Stimulated activated naive CD4-positive, alpha-beta T cell treated with Interleukin-2 at 50 U/mL for 16 hours (primary cell): ENCODE data around the gene OLIG1.

Experiments used
- DNase-seq: peaks from one replicate; lab custom pipeline; 2025; lab: John Stamatoyannopoulos, UW

Gene OLIG1

GRCh38 chr21:33101300-33101911, 31.5 kb downstream of the OLIG1 start:
- DNase-seq = no peak

DNA sequence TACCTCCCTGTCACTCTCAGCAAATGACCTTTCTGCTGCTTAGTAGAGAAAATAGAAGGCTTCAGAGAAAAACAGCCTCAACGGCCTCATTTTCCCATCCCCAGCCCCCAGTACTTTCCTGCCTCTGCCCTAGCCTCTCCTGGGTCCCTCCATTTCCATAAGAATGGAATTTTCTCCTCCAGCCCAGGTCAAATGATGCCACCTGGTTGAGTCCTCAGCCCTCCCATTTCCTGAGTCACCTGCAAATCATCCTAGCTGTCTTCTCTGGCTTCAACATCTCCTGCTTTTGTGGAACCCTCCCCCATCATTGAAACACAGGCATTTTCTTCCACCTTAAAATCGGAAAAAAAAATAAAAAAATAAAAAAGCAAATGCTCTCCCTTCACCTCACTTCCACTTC, 35.1 kb downstream of the OLIG1 start:
- no peak for DNase-seq

DNA sequence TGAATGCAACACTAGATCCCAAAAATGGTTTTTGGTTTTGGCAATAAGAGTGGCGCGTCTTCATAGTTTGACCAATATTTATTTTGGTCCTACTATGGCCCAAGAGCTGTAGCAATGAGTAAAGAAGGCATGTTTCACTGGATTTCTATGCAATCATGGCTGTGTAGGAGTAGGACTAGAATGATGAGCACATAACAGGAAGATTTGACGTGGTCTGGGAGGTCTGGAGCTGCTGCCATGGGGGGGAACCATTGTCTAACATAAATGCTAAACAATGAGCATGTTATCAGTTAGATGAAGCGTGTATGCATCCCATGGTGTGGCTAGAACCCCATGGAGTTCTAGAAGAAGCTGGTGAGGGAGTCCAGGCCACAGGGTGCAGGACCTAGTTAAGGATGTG, 38.3 kb downstream of the OLIG1 start:
- no peak for DNase-seq

- DNase-seq = no peak
Observed at GRCh38 chr21:33109574-33110339, 39.8 kb downstream of the OLIG1 start.

DNA sequence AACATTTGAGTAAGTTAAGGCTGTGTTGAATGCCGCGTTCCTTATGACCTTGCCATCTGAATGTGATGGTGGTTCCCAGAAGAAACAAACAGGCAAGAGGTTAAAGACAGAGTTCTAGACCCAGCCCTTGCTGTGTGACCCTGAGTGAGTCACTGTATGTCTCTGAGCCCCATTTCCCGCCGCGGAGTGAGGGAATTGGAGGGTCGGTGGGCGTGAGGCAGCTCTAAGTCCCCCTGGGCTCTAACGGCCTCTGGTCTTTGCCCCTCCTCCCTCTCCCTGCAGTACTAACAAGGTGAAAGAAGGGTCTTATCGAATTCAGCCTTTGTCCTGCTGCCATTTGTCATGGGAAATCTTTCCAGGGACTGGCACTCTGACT, 40.4 kb downstream of the OLIG1 start:
- no peak for DNase-seq

GRCh38 chr21:33111577-33111976, 41.6 kb downstream of the OLIG1 start:
- no peak for DNase-seq

DNA sequence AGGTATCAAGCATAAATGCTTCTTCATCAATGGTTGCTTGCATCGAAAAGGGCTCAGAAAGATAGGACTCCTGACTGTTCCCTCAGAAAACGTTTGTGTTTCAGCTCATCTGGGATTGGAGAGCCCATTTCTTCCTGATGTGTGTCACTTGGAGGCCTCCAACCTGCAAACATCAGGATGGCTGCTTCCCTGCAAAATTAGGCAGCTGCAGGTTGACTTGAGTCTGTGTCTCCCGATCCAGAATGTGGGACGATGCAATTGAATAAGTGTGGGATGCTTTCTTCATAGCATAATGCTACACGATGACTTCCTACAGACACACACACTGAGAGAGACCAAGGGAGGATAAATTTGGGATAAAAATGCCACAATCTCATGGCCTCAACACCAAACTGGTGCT, 42.2 kb downstream of the OLIG1 start:
- no peak for DNase-seq

DNA sequence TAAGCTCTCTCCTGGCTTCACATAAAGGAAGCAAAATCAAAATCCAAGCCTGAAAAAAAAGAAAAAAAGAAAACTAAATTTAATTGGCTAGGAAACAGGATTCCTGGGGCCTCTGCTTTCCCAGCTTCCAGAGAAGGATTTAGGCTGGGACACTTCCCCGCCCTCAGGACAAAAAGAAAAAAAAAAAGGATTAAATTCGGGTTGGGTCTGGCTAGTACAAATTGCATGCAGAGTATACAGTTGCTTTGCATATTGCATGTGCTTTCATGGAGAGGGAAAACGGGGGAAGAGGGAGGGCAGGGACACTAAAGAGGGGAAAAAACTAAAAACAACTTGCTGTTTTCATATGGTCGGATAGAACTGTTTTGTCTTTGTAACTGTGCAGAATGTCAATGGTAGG, 42.7 kb downstream of the OLIG1 start:
- no peak for DNase-seq

- no peak for DNase-seq
Observed at GRCh38 chr21:33113131-33113530, 43.2 kb downstream of the OLIG1 start.

DNA sequence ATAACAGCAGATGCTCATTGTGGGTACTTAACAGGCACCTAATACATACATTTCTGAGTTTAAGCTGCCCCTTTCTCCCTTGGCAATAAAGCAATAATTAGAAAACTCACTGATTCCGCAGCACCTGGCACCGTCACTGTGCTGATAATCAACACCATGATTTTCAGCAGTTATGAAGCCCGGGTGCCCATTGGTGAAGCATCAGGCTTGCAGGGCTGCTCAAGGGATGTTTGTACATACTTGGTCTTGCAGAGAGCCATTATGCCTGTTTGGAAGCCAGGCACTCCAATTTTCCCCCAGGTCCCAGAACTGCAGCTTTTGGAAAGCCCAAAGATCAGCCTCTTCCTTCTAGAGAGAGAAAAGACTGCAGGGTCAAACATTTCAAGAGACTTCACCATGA, 44.3 kb downstream of the OLIG1 start:
- no peak for DNase-seq

- no peak for DNase-seq
Observed at GRCh38 chr21:33115631-33116510, 45.9 kb downstream of the OLIG1 start.

DNA sequence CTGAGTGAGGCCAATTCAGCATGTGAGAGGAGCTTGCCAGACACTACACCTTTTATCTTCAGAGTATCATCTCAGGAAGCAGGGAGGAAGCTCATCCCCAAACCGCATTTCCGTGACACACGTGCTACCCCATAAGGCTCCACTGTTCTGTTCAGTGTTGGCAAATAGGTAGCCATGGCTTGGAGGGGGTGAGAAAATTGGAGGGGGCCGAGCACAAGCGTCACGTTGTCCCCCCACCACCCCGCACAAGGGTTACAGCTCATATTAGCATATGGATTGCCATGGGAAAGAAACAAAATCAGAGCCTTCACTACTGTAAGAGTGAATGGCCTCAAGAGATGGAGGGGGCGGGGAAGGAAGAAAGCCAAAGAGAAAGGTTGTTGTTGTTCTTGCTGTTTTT, 46.7 kb downstream of the OLIG1 start:
- no peak for DNase-seq

DNA sequence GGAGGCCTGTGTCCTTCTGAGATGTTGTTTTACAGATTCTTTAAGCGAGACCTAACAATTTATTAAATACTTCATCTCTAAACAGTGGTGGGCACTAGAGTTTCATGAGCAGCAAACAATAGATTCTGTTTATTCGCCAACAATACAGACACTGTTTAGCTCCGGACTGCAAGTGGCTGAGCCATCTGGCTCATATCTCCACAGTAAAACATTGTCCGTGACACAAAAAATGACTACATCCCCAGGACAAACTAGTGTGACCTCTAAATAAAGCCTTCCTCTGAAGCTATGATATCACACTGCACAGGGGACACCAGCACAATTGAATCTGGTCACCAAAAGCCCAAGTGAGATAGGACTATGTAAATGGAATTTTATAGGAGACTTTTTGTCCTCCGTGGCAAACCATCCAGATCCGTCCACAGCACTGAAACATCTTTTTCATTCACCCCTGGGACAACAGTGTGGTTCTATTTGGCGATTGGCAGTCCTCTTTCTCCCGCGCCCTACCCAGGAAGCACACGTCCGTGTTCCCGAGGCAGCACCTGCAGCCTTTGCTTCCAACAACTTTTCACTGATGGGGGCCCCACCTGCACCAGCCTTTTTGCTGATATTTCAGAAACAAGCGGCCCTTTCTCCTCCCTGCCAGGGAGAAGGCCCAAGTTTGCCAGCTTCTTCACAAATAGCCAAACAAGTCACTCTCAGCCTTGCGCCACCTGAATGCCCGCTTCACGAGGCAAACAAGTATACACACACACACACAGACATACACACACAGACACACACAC, 47.4 kb downstream of the OLIG1 start:
- DNase-seq = no peak
